HG02642 (cell line): ENCODE data around the gene URAD.
A peak's percentile ranks its signal among the peaks of the same experiment; 100 is the strongest.

Experiments
- ATAC-seq: cut with Tn5 transposase; IDR thresholded peaks from one replicate; pipeline ENCODE4 v1.9.1; 2021; ENCODE audit warnings: mild to moderate bottlenecking; ENCODE audit not compliant: unreplicated experiment, poor library complexity

URAD gene

GRCh38 chr13:27961227-27962085 lies 27.0 kb downstream of the URAD start:
- ATAC-seq: no peak

GRCh38 chr13:27960362-27961226 lies 27.9 kb downstream of the URAD start:
- ATAC-seq: no peak

- ATAC-seq: no peak
Observed at GRCh38 chr13:27959976-27960361, 28.5 kb downstream of the URAD start.

- ATAC-seq: no peak
Observed at GRCh38 chr13:27956576-27957300, 31.8 kb downstream of the URAD start.

- ATAC-seq: no peak
Observed at GRCh38 chr13:27955014-27955591, 33.4 kb downstream of the URAD start.

GRCh38 chr13:27954406-27954851 lies 34.1 kb downstream of the URAD start:
- ATAC-seq: peak; percentile 42

GRCh38 chr13:27953676-27954405 lies 34.7 kb downstream of the URAD start:
- ATAC-seq: peak; percentile 91

GRCh38 chr13:27952876-27953675 lies 35.4 kb downstream of the URAD start:
- ATAC-seq: peak; percentile 10

GRCh38 chr13:27942972-27943371 lies 45.5 kb downstream of the URAD start:
- no peak for ATAC-seq

GRCh38 chr13:27933580-27934328 lies 54.7 kb downstream of the URAD start:
- ATAC-seq: no peak

- ATAC-seq: no peak
Observed at GRCh38 chr13:27933118-27933517, 55.4 kb downstream of the URAD start.

- no peak for ATAC-seq
Observed at GRCh38 chr13:27929868-27930267, 58.6 kb downstream of the URAD start.

- no peak for ATAC-seq
Observed at GRCh38 chr13:27928805-27929753, 59.4 kb downstream of the URAD start.

- no peak for ATAC-seq
Observed at GRCh38 chr13:27928353-27928804, 60.1 kb downstream of the URAD start.
